Lung microvascular endothelial cell (primary cell): Measurements from ENCODE around the gene DAGLA. TPM values are rescaled to one million over a fixed set of nuclear protein-coding genes. Genes with fewer than 3 reads are reported as not detected.

Source experiments
- DNase-seq, 2 donors: peaks; one replicate each; pipeline versions ENCODE4 v3.0.0 to v3.0.0-alpha.2; 2010; ENCODE audit warnings: low read depth in 2 of 2
- total RNA-seq: library from RNA; depleted of rRNA; stranded (reverse); fragments of >200 nt; gene quantifications from 2 replicates; pipeline ENCODE4 v1.2.1, GENCODE V29; 2014

Gene DAGLA
- total RNA-seq, 1 donor from 2014 or later: 3.0 TPM

- DNase-seq: peak; percentile 62 to 69
Measured at GRCh38 chr11:61776561-61777075, 96.4 kb downstream of the DAGLA start.

- DNase-seq: peak; percentile 20 to 49
Measured at GRCh38 chr11:61777234-61778090, 97.3 kb downstream of the DAGLA start.

- DNase-seq: no peak
Measured at GRCh38 chr11:61778357-61778886, 98.2 kb downstream of the DAGLA start.

- DNase-seq: no peak
Measured at GRCh38 chr11:61778920-61779650, 98.9 kb downstream of the DAGLA start.

- DNase-seq: no peak
Measured at GRCh38 chr11:61779666-61780525, 99.7 kb downstream of the DAGLA start.

- no peak for DNase-seq
Measured at GRCh38 chr11:61780581-61781162, 100.5 kb downstream of the DAGLA start.

GRCh38 chr11:61781585-61781984 is 101.4 kb downstream of the DAGLA start:
- no peak for DNase-seq

- no peak for DNase-seq
Measured at GRCh38 chr11:61782299-61782698, 102.1 kb downstream of the DAGLA start.

- DNase-seq: no peak
Measured at GRCh38 chr11:61782841-61783240, 102.7 kb downstream of the DAGLA start.

GRCh38 chr11:61783717-61784505 is 103.7 kb downstream of the DAGLA start:
- DNase-seq: peak in 1 of 2 donors; percentile 25

- DNase-seq: no peak
Measured at GRCh38 chr11:61784506-61784805, 104.3 kb downstream of the DAGLA start.

- DNase-seq: no peak
Measured at GRCh38 chr11:61785837-61786402, 105.7 kb downstream of the DAGLA start.

- peak; percentile 62 to 73 for DNase-seq
Measured at GRCh38 chr11:61787928-61788491, 107.8 kb downstream of the DAGLA start.

GRCh38 chr11:61791737-61792309 is 111.6 kb downstream of the DAGLA start:
- DNase-seq: peak; percentile 94 to 95

GRCh38 chr11:61792310-61793082 is 112.3 kb downstream of the DAGLA start, which contains the start of the genes FEN1 and TMEM258:
FEN1 (plus strand) TSS chr11:61792911; CDS start chr11:61795362, 2,451 bp downstream.
TMEM258 (minus strand) TSS chr11:61792599; CDS start chr11:61792558, 41 bp downstream.
- DNase-seq: peak; percentile 96 to 97

GRCh38 chr11:61793083-61793828 is 113.1 kb downstream of the DAGLA start:
- no peak for DNase-seq

GRCh38 chr11:61793829-61794204 is 113.6 kb downstream of the DAGLA start:
- no peak for DNase-seq
